Measurements from ENCODE around the gene CDHR3. TPM values are rescaled to one million over a fixed set of nuclear protein-coding genes. Genes with fewer than 3 reads are reported as not detected.

CDHR3 gene
- total RNA-seq, 6 experiments from 2014 or later: 1.9 to 2.7 (median 2.3) TPM

- Mint-ChIP-seq H3K36me3 (ENCODE audit: low read depth) (no peaks in the 10 kb centered on the region), H3K4me3 (no peak overlapping the region), H3K27ac (no peak overlapping the region), H3K27me3 (ENCODE audit: insufficient read depth) (peaks cover 1% of the 10 kb centered on the region; the same call in 1 of the 2 replicates), H3K9me3 (no peaks in the 10 kb centered on the region), H3K4me1 (ENCODE audit: low read depth) (peaks cover 8% of the 10 kb centered on the region)
- DNase-seq: no peak
- TF ChIP-seq, protein P1, sequence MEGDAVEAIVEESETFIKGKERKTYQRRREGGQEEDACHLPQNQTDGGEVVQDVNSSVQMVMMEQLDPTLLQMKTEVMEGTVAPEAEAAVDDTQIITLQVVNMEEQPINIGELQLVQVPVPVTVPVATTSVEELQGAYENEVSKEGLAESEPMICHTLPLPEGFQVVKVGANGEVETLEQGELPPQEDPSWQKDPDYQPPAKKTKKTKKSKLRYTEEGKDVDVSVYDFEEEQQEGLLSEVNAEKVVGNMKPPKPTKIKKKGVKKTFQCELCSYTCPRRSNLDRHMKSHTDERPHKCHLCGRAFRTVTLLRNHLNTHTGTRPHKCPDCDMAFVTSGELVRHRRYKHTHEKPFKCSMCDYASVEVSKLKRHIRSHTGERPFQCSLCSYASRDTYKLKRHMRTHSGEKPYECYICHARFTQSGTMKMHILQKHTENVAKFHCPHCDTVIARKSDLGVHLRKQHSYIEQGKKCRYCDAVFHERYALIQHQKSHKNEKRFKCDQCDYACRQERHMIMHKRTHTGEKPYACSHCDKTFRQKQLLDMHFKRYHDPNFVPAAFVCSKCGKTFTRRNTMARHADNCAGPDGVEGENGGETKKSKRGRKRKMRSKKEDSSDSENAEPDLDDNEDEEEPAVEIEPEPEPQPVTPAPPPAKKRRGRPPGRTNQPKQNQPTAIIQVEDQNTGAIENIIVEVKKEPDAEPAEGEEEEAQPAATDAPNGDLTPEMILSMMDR (IDR thresholded peaks at IDR 0.05): no peak
Measured at GRCh38 chr7:106071999-106072714, 109.1 kb downstream of the CDHR3 start.

GRCh38 chr7:106072715-106073091 is 109.6 kb downstream of the CDHR3 start:
- H3K27me3 Mint-ChIP-seq (ENCODE audit: insufficient read depth): peaks cover 4% of the 10 kb centered on the region; the same call in 1 of the 2 replicates
- no peaks in the 10 kb centered on the region for H3K36me3 Mint-ChIP-seq (ENCODE audit: low read depth)
- H3K27ac Mint-ChIP-seq: no peak overlapping the region
- H3K4me1 Mint-ChIP-seq (ENCODE audit: low read depth): peaks cover 8% of the 10 kb centered on the region
- TF ChIP-seq, protein P1 (IDR thresholded peaks at IDR 0.05): no peak
- DNase-seq: no peak
- H3K9me3 Mint-ChIP-seq: no peaks in the 10 kb centered on the region
- H3K4me3 Mint-ChIP-seq: no peak overlapping the region

DNA sequence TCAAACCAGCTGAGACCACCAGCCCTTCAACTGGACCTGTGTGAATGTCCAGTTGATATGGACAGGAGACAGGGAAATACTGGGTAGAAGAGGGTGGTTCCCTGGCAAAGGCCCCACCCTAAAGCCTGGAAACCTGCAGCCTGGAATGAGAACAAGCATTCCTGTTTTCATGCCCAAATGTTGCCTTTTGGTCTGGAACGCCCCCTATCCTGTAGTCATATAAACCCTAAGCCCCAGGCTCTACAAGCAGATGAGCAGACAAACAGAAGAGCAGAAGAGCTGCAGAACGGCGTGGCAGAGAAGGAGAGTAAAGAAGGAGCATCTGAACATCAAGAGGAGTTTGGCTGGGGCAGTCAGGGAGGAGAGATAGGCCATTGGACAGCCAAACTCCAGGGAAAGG is 110.6 kb downstream of the CDHR3 start:
- no peak for DNase-seq
- TF ChIP-seq, protein P1 (IDR thresholded peaks at IDR 0.05): no peak
- Mint-ChIP-seq H3K27me3 (ENCODE audit: insufficient read depth) (peaks cover 7% of the 10 kb centered on the region), H3K36me3 (ENCODE audit: low read depth) (no peaks in the 10 kb centered on the region), H3K9me3 (no peaks in the 10 kb centered on the region), H3K27ac (no peak overlapping the region), H3K4me3 (no peak overlapping the region), H3K4me1 (ENCODE audit: low read depth) (peaks cover 6% of the 10 kb centered on the region)

DNA sequence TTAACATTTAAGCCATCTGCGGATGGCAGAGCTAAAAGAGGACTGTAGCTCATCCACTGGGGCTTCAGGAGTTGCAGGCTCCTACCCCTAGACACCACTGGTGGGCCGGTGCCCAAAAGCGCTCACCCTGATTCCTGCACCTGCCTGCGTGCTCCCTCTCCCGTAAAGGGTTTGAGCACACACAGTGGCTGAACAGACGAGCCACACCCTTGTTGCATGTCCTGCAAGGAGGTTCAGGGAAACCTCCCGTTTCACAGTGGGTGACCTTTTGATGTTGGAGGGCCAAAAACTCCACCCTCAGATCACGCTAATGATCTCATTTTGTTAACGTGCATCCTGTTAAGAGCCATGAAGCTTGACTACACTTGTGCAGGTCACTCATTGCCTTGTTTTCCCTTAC is 111.2 kb downstream of the CDHR3 start:
- Mint-ChIP-seq H3K4me3 (no peak overlapping the region), H3K27me3 (ENCODE audit: insufficient read depth) (peaks cover 12% of the 10 kb centered on the region), H3K4me1 (ENCODE audit: low read depth) (peaks cover under 1% of the 10 kb centered on the region; the same call in 1 of the 2 replicates), H3K36me3 (ENCODE audit: low read depth) (no peaks in the 10 kb centered on the region), H3K9me3 (no peaks in the 10 kb centered on the region), H3K27ac (no peak overlapping the region)
- no peak for DNase-seq
- TF ChIP-seq, protein P1 (IDR thresholded peaks at IDR 0.05): no peak

- Mint-ChIP-seq H3K9me3 (no peaks in the 10 kb centered on the region), H3K4me3 (no peak overlapping the region), H3K4me1 (ENCODE audit: low read depth) (no peaks in the 10 kb centered on the region), H3K27me3 (ENCODE audit: insufficient read depth) (peaks cover 23% of the 10 kb centered on the region), H3K27ac (no peak overlapping the region), H3K36me3 (ENCODE audit: low read depth) (no peaks in the 10 kb centered on the region)
- DNase-seq: no peak
- TF ChIP-seq, protein P1 (IDR thresholded peaks at IDR 0.05): no peak
Measured at GRCh38 chr7:106075937-106076336, 112.9 kb downstream of the CDHR3 start.
